ENCODE results near the gene CDKAL1.
"Not testable (repeated sequence)": the region's sequence is repeated elsewhere in the genome, so short reads cannot be mapped to it uniquely, and the experiment has no call there.

Gene CDKAL1

GRCh38 chr6:21026576-21027273, 492.5 kb downstream of the CDKAL1 start:
- no peak for DNase-seq (ENCODE audit: low read depth)

- DNase-seq (ENCODE audit: low read depth) = no peak
These were observed 493.2 kb downstream of the CDKAL1 start for GRCh38 chr6:21027507-21027906.

GRCh38 chr6:21031182-21031581, 496.9 kb downstream of the CDKAL1 start:
- no peak for DNase-seq (ENCODE audit: low read depth)

GRCh38 chr6:21033084-21033483, 498.8 kb downstream of the CDKAL1 start:
- no peak for DNase-seq (ENCODE audit: low read depth)

- no peak for DNase-seq (ENCODE audit: low read depth)
These were observed 499.3 kb downstream of the CDKAL1 start for GRCh38 chr6:21033575-21034026.

- DNase-seq (ENCODE audit: low read depth) = no peak
These were observed 500.1 kb downstream of the CDKAL1 start for GRCh38 chr6:21034345-21034744.

- DNase-seq (ENCODE audit: low read depth) = no peak
These were observed 503.2 kb downstream of the CDKAL1 start for GRCh38 chr6:21037453-21037852.

GRCh38 chr6:21039926-21040325, 505.7 kb downstream of the CDKAL1 start:
- DNase-seq (ENCODE audit: low read depth) = no peak

GRCh38 chr6:21045135-21045700, 511.0 kb downstream of the CDKAL1 start:
- DNase-seq (ENCODE audit: low read depth) = no peak

- DNase-seq (ENCODE audit: low read depth) = no peak
These were observed 512.0 kb downstream of the CDKAL1 start for GRCh38 chr6:21046276-21046675.

GRCh38 chr6:21048047-21048446, 513.8 kb downstream of the CDKAL1 start:
- no peak for DNase-seq (ENCODE audit: low read depth)

- no peak for DNase-seq (ENCODE audit: low read depth)
These were observed 514.9 kb downstream of the CDKAL1 start for GRCh38 chr6:21049148-21049547.

- no peak for DNase-seq (ENCODE audit: low read depth)
These were observed 515.3 kb downstream of the CDKAL1 start for GRCh38 chr6:21049572-21049971.

- no peak for DNase-seq (ENCODE audit: low read depth)
These were observed 516.7 kb downstream of the CDKAL1 start for GRCh38 chr6:21050935-21051334.

GRCh38 chr6:21051777-21052176, 517.5 kb downstream of the CDKAL1 start:
- DNase-seq (ENCODE audit: low read depth) = no peak

GRCh38 chr6:21053612-21054011, 519.4 kb downstream of the CDKAL1 start:
- DNase-seq (ENCODE audit: low read depth) = no peak

GRCh38 chr6:21055480-21055879, 521.2 kb downstream of the CDKAL1 start:
- not testable (repeated sequence) for DNase-seq (ENCODE audit: low read depth)

GRCh38 chr6:21061892-21062291, 527.6 kb downstream of the CDKAL1 start:
- DNase-seq (ENCODE audit: low read depth) = no peak

- no peak for DNase-seq (ENCODE audit: low read depth)
These were observed 530.6 kb downstream of the CDKAL1 start for GRCh38 chr6:21064756-21065340.

GRCh38 chr6:21067521-21067920, 533.3 kb downstream of the CDKAL1 start:
- DNase-seq (ENCODE audit: low read depth) = no peak

GRCh38 chr6:21070620-21071019, 536.4 kb downstream of the CDKAL1 start:
- no peak for DNase-seq (ENCODE audit: low read depth)

GRCh38 chr6:21071780-21072468, 537.7 kb downstream of the CDKAL1 start:
- no peak for DNase-seq (ENCODE audit: low read depth)

- no peak for DNase-seq (ENCODE audit: low read depth)
These were observed 539.1 kb downstream of the CDKAL1 start for GRCh38 chr6:21073318-21073839.
